ENCODE data around the gene FANCC.

The FANCC gene

DNA sequence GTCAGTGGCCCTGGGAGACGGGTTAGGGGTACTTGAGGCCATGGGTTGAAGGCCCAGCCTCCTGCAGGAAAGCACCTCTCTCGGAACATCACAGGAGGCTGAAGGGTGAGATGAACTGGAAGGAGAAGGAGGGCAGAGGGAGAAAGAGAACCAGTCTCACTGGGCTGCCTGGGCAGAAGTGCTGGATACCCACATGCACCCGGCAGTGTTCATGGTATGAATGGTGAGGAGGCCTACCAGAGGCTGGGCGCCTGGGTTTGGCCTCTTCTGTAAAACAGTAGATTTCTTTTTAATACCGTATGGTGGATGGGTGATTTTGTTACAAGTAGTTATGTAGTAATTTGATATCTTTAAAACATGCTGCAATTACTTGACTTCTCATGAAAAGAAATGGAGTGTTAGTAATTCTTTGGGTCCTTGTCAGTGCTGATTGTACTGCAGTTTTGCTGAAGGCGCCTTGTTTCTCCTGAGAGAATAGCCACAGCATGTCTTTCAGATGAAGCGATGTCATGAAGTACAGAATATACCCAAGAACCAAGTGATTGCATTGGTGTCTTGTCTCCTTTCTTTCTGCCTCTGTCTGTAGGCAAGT is 258.6 kb downstream of the FANCC start:
- Histone ChIP-seq H4K20me1 (peaks cover 40% of the 10 kb centered on the region), H3K27ac (no peak overlapping the region), H3K4me1 (peaks cover 39% of the 10 kb centered on the region), H3K27me3 (no peaks in the 10 kb centered on the region), H3K9me3 (no peaks in the 10 kb centered on the region), H3K4me3 (no peak overlapping the region), H3K36me3 (peaks cover 27% of the 10 kb centered on the region), H3K4me2 (no peak overlapping the region), H3K9ac (no peak overlapping the region)
- TF ChIP-seq Cebpa-rat (IDR thresholded peaks at IDR 0.05), result no peak

DNA sequence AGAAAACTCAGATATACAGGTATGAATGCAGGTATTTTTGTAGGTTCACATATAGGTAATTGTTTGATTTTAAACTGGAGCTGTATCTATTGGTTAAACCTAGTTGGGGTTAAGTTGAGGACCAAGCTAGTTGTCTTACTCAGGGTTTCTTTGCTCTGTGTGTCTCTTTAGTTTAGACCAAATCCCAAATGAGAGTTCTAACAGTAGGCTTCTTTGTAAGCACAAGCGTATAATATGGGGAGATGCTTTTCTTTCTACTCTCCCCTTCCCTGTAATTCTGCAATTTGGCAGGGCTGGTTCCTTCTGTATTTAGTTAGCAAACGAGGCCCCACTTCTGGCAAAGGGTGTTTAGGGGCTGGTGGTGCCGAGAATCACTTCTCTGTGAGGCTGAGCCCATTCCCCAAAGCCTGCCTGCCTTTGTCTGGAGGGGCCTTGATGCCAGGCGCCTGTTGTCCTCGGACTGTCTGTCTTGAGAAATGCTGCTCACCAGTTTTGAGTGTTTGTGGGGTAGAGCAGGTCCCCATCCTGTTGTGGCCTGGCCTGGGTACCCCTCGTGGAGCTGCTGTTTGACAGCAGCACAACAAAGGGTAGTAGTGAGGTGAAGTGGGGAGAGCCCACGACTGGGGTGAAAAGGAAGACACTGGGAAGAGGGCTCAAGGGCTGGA is 259.3 kb downstream of the FANCC start:
- Histone ChIP-seq H3K4me1 (peaks cover 33% of the 10 kb centered on the region), H3K4me2 (no peak overlapping the region), H4K20me1 (peaks cover 40% of the 10 kb centered on the region), H3K27ac (no peak overlapping the region), H3K4me3 (no peak overlapping the region), H3K9ac (no peak overlapping the region), H3K27me3 (no peaks in the 10 kb centered on the region), H3K9me3 (no peaks in the 10 kb centered on the region), H3K36me3 (peaks cover 20% of the 10 kb centered on the region)
- no peak for TF ChIP-seq Cebpa-rat (IDR thresholded peaks at IDR 0.05)

DNA sequence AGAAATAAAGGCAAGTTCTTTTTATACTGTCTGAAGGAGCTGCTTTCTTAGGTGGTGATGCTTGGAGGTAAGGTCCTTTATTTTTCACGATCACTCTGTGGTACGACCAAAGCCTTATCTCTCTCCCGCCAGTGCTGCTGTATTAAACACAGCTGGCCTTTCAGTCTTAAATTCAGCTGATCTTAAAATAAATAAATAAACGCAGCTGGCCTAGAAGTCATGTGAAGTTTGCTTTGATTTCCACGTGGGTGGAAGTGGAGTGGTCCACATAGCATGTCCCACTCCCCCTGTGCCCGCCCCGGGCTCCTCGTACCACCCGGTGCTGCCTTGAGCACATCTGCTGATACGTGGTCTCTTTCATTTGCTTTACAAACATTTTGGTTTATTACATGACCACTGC is 260.4 kb downstream of the FANCC start:
- H3K27ac ChIP-seq, result no peak overlapping the region
- H3K4me3 ChIP-seq, result no peak overlapping the region
- H3K27me3 ChIP-seq, result no peaks in the 10 kb centered on the region
- H3K4me2 ChIP-seq, result no peak overlapping the region
- H3K36me3 ChIP-seq, result peaks cover 9% of the 10 kb centered on the region
- H4K20me1 ChIP-seq, result peaks cover 40% of the 10 kb centered on the region
- H3K9me3 ChIP-seq, result no peaks in the 10 kb centered on the region
- TF ChIP-seq Cebpa-rat (IDR thresholded peaks at IDR 0.05), result no peak
- peaks cover 21% of the 10 kb centered on the region for H3K4me1 ChIP-seq
- H3K9ac ChIP-seq, result no peak overlapping the region

DNA sequence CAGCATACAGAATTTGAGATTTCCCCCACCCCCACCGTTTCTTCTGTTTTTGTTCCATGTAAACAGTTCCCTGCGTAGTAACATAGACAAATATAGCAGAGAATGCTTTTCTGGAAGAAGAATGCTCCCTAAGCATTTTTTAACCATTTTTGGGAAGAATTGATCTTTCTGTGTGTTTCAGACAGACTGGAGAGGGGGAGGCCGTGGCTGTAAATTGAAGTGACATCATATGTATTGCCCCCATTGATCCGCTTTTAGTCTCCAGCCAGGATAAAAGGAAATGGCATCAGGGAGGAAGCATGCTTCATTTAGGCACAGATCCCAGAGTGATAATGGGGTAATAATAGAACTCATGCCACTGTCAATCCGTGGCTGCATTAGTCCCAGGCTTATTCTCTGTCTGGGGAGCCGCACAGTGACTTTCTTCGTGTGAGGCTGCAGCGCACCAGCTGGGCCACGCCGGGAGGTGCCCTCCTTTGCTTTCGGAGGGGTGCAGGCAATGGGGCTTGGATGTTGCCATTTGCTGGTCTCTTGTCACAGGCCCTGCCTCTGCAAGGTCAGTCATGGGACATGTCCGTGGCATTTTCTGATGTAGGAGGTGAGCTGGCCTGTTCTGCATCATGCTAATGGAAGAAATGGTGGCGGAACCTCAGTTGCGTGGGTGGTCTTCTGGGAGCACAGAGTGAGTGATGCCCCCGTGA is 261.5 kb downstream of the FANCC start:
- Histone ChIP-seq H3K4me1 (peaks cover 17% of the 10 kb centered on the region), H3K9me3 (no peaks in the 10 kb centered on the region), H4K20me1 (peaks cover 44% of the 10 kb centered on the region), H3K27me3 (no peaks in the 10 kb centered on the region), H3K4me3 (no peak overlapping the region), H3K4me2 (no peak overlapping the region), H3K27ac (no peak overlapping the region), H3K9ac (no peak overlapping the region), H3K36me3 (peaks cover 6% of the 10 kb centered on the region)
- no peak for TF ChIP-seq Cebpa-rat (IDR thresholded peaks at IDR 0.05)

DNA sequence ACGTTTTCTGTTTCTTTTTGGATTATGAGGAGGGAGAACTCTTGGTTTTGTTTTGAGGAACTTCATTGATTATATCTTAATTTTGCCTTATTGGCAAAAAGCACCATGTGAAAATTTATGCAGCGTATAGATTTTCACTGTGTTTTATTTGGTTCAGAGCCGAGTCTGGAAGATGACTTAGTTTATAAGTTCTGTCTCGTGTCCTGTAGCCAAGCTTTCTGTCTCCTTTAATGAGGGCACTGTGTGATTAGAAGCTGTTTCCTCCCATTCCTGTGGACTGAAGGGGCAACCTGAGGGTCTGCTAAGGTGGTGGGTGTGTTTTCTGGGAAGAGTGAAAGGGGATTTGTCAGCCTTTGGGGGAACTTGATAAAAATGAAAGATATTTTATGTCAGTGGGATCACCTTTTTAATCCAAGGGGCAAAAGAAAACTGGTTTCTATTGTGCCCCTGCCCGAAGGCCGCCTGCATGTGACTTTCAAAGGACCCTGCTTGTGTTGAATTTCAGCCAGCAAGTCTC is 262.1 kb downstream of the FANCC start:
- Histone ChIP-seq H3K9ac (no peak overlapping the region), H3K4me2 (no peak overlapping the region), H3K27ac (no peak overlapping the region), H3K27me3 (peaks cover 5% of the 10 kb centered on the region; the same call in 1 of the 2 replicates), H3K36me3 (no peaks in the 10 kb centered on the region), H3K9me3 (no peaks in the 10 kb centered on the region), H3K4me1 (peaks cover 13% of the 10 kb centered on the region), H3K4me3 (no peak overlapping the region), H4K20me1 (peaks cover 50% of the 10 kb centered on the region)
- TF ChIP-seq Cebpa-rat (IDR thresholded peaks at IDR 0.05), result no peak

DNA sequence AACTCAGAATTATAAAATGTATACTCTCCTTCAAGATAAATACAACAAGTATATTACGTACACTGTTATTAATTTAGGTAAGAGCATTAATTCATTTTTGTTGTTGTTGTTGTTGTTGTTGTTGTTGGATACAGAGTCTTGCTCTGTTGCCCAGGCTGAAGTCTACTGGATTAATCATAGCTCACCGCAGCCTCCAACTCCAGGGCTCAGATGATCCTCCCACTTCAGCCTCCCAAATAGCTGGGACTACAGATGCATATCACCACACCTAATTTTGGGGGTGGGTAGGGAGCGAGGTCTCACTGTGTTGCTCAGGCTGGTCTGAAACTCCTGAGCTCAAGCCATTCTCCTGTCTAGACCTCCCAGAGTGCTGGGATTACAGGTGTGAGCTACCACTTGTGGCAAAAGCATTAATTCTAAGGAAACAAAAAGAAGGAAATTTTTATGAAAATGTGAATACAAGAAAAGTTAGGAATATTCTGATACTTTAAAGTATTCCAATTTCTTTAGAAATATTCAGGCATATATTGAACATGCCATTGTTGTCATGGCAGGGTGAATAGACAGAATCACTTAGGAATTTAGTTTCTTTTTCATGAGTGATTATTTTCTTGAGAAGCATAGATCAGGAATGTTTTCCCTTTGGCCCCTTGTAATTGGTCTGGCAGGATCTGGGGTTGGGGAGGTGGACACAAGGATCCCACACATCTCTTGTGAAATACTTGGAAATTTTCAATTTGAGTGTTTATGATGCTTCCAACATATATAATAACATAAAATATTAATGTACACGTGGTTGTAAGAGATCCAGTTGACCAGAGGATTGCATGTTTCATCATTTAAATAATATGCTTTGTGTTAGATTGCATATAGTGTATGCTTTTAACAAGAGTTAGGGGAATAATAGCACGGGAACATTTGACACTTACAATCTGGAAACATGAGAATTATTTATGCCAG is 263.6 kb downstream of the FANCC start:
- Histone ChIP-seq H3K9ac (no peak overlapping the region), H3K4me2 (no peak overlapping the region), H3K9me3 (no peaks in the 10 kb centered on the region), H3K27ac (no peak overlapping the region), H3K4me3 (no peak overlapping the region), H3K4me1 (peaks cover 4% of the 10 kb centered on the region; the same call in 1 of the 2 replicates), H3K36me3 (no peaks in the 10 kb centered on the region), H3K27me3 (peaks cover 20% of the 10 kb centered on the region), H4K20me1 (peaks cover 61% of the 10 kb centered on the region)
- TF ChIP-seq Cebpa-rat (IDR thresholded peaks at IDR 0.05), result no peak

DNA sequence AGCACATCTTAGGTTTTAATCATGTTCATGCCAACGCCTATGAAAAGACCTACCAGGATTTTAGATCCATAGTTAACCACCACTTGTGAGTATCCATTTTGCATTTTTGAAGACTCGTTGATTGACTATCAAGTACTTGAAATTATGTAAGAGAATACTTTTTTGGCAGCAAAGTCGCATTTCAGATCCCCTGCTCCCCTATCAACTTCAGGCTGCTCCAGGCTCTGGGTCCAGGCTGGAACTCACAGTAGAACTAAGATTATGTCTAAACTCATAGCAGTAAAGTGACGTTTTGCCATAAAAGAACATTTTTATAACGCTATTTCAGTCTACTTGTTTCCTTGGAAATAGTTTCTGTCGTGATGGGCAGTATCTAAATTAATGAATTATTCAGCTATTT is 267.7 kb downstream of the FANCC start:
- peaks cover 58% of the 10 kb centered on the region for H3K27me3 ChIP-seq
- H4K20me1 ChIP-seq, result peaks cover 66% of the 10 kb centered on the region
- no peak overlapping the region for H3K4me2 ChIP-seq
- no peak overlapping the region for H3K9ac ChIP-seq
- peaks cover 11% of the 10 kb centered on the region; the same call in 1 of the 2 replicates for H3K36me3 ChIP-seq
- H3K4me3 ChIP-seq, result no peak overlapping the region
- no peak for TF ChIP-seq Cebpa-rat (IDR thresholded peaks at IDR 0.05)
- no peak overlapping the region for H3K27ac ChIP-seq
- peaks cover 7% of the 10 kb centered on the region; the same call in 1 of the 2 replicates for H3K4me1 ChIP-seq
- H3K9me3 ChIP-seq, result no peaks in the 10 kb centered on the region

All from BLaER1 (cell line).